CD4-positive, alpha-beta T cell (primary cell): Measurements from ENCODE around the gene CXXC5. TPM values are rescaled to one million over a fixed set of nuclear protein-coding genes. Genes with fewer than 3 reads are reported as not detected.

Experiments used
- ATAC-seq: fragments of 200-7000 bp; cut with Tn5 transposase; one replicate; pipeline ENCODE4 v1.10.0; 2022; ENCODE audit warnings: mild to moderate bottlenecking; ENCODE audit not compliant: poor library complexity
- CTCF ChIA-PET: fragments of 350-600 bp; sonication (Branson Sonifier 250); formaldehyde crosslinking; loops from one replicate; lab custom pipeline; 2021; ENCODE audit warnings: antibody characterized with exemption, inconsistent platforms; lab: Charles Lee
- POLR2A ChIA-PET: fragments of 350-600 bp; sonication (Branson Sonifier 250); formaldehyde crosslinking; loops from one replicate; lab custom pipeline; 2021; ENCODE audit warnings: antibody characterized with exemption, inconsistent platforms; lab: Charles Lee
- DNase-seq, 14 experiments: peaks; one replicate each; pipeline ENCODE4 v3.0.0-alpha.2; 2013 to 2020; ENCODE audit warnings: mixed read lengths in 2 of 14
- H3K27ac ChIP-seq, 2 donors: one replicate each; pipeline versions ENCODE4 v1.5.1 to v1.7.0; 2013; ENCODE audit warnings: low read length in 2 of 2, low read depth in 1 of 2, mild to moderate bottlenecking in 1 of 2
- H3K27me3 ChIP-seq, 2 experiments: 1 replicate in 1 of 2; 2 replicates in 1 of 2; pipeline versions ENCODE4 v1.6.1 to v1.7.0; 2013; ENCODE audit warnings: low read length in 2 of 2, control low read depth in 1 of 2, mild to moderate bottlenecking in 1 of 2, moderate library complexity in 1 of 2; ENCODE audit not compliant: insufficient read depth in 2 of 2, control insufficient read depth in 1 of 2
- H3K36me3 ChIP-seq: one replicate; pipeline ENCODE4 v1.6.1; 2013; ENCODE audit warnings: low read length, control low read depth; ENCODE audit not compliant: insufficient read depth
- H3K4me1 ChIP-seq: one replicate; pipeline ENCODE4 v1.6.1; 2013; ENCODE audit warnings: low read length, control low read depth; ENCODE audit not compliant: insufficient read depth
- H3K4me3 ChIP-seq: one replicate; pipeline ENCODE4 v1.5.1; 2013; ENCODE audit warnings: mild to moderate bottlenecking, low read length, moderate library complexity
- H3K9me3 ChIP-seq, 2 experiments: 1 replicate in 1 of 2; 2 replicates in 1 of 2; pipeline versions ENCODE4 v1.6.1 to v1.7.0; 2013; ENCODE audit warnings: low read length in 2 of 2, mild to moderate bottlenecking in 2 of 2, control low read depth in 1 of 2, moderate library complexity in 1 of 2; ENCODE audit not compliant: control insufficient read depth in 1 of 2, insufficient read depth in 1 of 2
- H3K27ac Mint-ChIP-seq: one replicate; pipeline ENCODE4 v1.8.0; 2020; ENCODE audit warnings: mixed read lengths
- H3K27me3 Mint-ChIP-seq: one replicate; pipeline ENCODE4 v1.8.0; 2021; ENCODE audit warnings: mixed read lengths
- H3K36me3 Mint-ChIP-seq: one replicate; pipeline ENCODE4 v1.8.0; 2021; ENCODE audit warnings: low read depth, mixed read lengths
- H3K4me1 Mint-ChIP-seq: one replicate; pipeline ENCODE4 v1.8.0; 2021; ENCODE audit warnings: low read depth, mixed read lengths
- H3K4me3 Mint-ChIP-seq: one replicate; pipeline ENCODE4 v1.8.0; 2020; ENCODE audit warnings: mild to moderate bottlenecking, mixed read lengths
- H3K9me3 Mint-ChIP-seq: one replicate; pipeline ENCODE4 v1.8.0; 2020; ENCODE audit warnings: mixed read lengths
- intact Hi-C, 2 experiments: fragments of 100-400 bp; cut with DNase I in 1 of 2; cut with micrococcal nuclease in 1 of 2; formaldehyde crosslinking; loops; one replicate each; pipeline versions ENCODE4 v1.15.1 to v1.9.0; 2023 to 2025; cut with DNase I, micrococcal nuclease
- total RNA-seq, 174 experiments: library from RNA in 2 of 174; stranded (reverse) in 2 of 174; gene quantifications; one replicate each; pipeline ENCODE4 v1.2.3 and lab custom pipeline; 2021 to 2026
- TF ChIP-seq, protein P1 (sequence below): fragments of 200-600 bp; IDR thresholded peaks from one replicate; pipeline ENCODE4 v1.8.0; 2022; ENCODE audit warnings: antibody characterized with exemption, mild to moderate bottlenecking

CXXC5 gene
- total RNA-seq, 2 experiments from 2014 or later, result 1.9 to 2.7 TPM

DNA sequence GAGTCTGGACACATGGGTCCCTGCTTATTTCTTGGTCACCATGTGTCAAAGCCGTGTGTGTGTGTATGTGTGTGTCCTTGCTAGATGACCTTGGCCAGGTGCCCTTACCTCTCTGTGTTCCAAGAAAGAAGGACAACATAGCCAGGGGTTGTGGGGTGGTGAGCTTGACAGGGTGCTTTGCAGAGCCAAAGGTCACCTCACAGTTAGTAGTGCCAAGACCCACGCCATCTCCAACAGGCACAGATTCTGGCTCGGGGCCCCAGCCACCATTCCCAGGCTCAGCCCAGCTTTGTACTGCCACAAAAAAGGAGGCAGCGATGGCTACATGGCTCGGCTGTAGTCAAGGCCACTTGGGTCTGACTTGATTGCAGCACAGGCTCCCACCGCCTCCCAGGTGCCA, 39.5 kb downstream of the CXXC5 start:
- Histone ChIP-seq H3K36me3 (no peaks in the 10 kb centered on the region), H3K4me1 (peaks cover 2% of the 10 kb centered on the region), H3K27me3 (no peaks in the 10 kb centered on the region), H3K4me3 (no peak overlapping the region), H3K27ac (no peak overlapping the region), H3K9me3 (no peaks in the 10 kb centered on the region)
- intact Hi-C loops, result loop anchor here in 1 of 2 experiments (2.0 kb wide), 1 partner anchor 169 kb away; no protein-coding TSS in a partner anchor
- no peak for DNase-seq
- ChIA-PET POLR2A (no interaction called here), CTCF (no interaction called here)
- no peak for ATAC-seq
- H3K36me3 Mint-ChIP-seq, result no peaks in the 10 kb centered on the region
- no peak overlapping the region for H3K27ac Mint-ChIP-seq
- H3K4me1 Mint-ChIP-seq, result no peaks in the 10 kb centered on the region
- no peaks in the 10 kb centered on the region for H3K9me3 Mint-ChIP-seq
- no peaks in the 10 kb centered on the region for H3K27me3 Mint-ChIP-seq
- TF ChIP-seq, protein P1, sequence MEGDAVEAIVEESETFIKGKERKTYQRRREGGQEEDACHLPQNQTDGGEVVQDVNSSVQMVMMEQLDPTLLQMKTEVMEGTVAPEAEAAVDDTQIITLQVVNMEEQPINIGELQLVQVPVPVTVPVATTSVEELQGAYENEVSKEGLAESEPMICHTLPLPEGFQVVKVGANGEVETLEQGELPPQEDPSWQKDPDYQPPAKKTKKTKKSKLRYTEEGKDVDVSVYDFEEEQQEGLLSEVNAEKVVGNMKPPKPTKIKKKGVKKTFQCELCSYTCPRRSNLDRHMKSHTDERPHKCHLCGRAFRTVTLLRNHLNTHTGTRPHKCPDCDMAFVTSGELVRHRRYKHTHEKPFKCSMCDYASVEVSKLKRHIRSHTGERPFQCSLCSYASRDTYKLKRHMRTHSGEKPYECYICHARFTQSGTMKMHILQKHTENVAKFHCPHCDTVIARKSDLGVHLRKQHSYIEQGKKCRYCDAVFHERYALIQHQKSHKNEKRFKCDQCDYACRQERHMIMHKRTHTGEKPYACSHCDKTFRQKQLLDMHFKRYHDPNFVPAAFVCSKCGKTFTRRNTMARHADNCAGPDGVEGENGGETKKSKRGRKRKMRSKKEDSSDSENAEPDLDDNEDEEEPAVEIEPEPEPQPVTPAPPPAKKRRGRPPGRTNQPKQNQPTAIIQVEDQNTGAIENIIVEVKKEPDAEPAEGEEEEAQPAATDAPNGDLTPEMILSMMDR, result no peak
- no peak overlapping the region for H3K4me3 Mint-ChIP-seq

DNA sequence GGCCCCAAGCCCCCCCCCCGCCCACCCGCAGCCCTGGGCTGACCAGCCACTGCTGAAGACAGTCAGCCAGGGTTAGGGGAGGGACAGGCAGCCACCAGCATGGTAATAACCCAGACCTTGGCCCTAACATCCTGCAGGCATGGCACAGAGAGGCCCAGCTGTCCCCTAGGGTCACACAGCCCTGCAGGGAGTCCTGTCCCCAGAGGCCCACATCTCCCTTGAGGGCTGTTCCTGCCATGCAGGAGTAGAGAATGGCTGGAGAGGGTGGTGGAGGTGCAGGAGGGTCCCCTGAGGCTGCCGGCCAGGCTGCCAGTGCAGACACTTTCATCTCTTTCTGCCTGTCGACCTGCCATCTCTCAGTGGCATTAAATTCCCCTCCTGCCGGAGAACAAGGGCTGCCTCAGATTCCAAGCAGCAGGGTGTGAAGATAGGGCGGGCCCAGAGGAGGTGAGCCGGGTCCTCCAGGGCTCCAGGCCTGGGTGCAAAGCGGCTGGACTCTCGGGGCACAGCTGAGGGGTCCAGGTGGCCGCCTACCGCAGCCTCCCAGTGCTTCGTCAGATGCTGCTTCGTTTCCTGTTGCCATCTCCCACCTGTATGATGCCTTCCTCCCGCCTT, 40.0 kb downstream of the CXXC5 start:
- POLR2A ChIA-PET, result interaction anchor here (0.8 kb wide), 1 partner anchor 24 kb away, joined by 3 read pairs; no protein-coding TSS in a partner anchor

DNA sequence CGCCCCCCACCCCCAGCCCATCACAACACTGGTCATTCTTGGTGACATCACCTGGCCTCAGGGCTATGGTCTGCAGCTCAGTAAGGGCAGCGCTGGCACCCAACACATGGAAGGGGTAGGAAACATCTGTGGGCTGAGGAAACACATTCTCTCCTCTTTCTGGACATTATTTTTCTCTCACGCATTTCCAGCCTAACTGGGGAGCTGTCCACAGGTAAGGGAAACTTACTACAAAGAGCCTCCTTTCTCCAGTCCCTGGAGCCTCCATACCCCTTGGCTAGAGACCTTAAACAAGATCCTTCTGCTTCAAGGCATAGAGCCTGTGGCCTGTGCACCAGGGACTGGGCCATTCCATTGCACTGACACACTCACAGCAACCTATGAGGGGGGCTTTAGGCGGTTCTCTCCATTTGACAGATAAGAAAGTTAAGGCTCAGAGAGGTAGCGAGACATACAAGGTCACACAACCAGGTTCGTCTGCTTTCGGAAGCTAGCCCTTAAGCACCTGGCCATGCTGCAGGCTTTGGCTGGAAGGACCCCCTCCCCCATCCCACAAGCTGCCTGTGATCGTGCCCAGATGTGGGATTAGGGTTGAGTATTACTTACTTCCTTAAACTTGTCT, 40.7 kb downstream of the CXXC5 start:
- H3K9me3 ChIP-seq, result no peaks in the 10 kb centered on the region
- no peak overlapping the region for H3K27ac Mint-ChIP-seq
- ChIA-PET CTCF (no interaction called here), POLR2A (interaction anchor here (0.8 kb wide), 1 partner anchor 23 kb away, joined by 3 read pairs; no protein-coding TSS in a partner anchor)
- H3K27me3 Mint-ChIP-seq, result no peaks in the 10 kb centered on the region
- DNase-seq (no peak), ATAC-seq (no peak)
- no peaks in the 10 kb centered on the region for H3K4me1 Mint-ChIP-seq
- no peaks in the 10 kb centered on the region for H3K36me3 Mint-ChIP-seq
- H3K36me3 ChIP-seq, result no peaks in the 10 kb centered on the region
- H3K27me3 ChIP-seq, result no peaks in the 10 kb centered on the region
- H3K4me3 Mint-ChIP-seq, result no peak overlapping the region
- peaks cover 2% of the 10 kb centered on the region for H3K4me1 ChIP-seq
- H3K9me3 Mint-ChIP-seq, result no peaks in the 10 kb centered on the region
- no peak overlapping the region for H3K27ac ChIP-seq
- TF ChIP-seq, protein P1, result no peak
- intact Hi-C loops, result loop anchor here in 1 of 2 experiments (2.0 kb wide), 1 partner anchor 170 kb away; no protein-coding TSS in a partner anchor
- H3K4me3 ChIP-seq, result no peak overlapping the region

More for the DNA sequence above, 40.0 kb downstream of the CXXC5 start:
- no peaks in the 10 kb centered on the region for H3K27me3 ChIP-seq
- H3K4me3 ChIP-seq, result no peak overlapping the region
- DNase-seq, result no peak
- Mint-ChIP-seq H3K27me3 (no peaks in the 10 kb centered on the region), H3K9me3 (no peaks in the 10 kb centered on the region), H3K4me3 (no peak overlapping the region), H3K36me3 (no peaks in the 10 kb centered on the region), H3K4me1 (no peaks in the 10 kb centered on the region), H3K27ac (no peak overlapping the region)
- no peak overlapping the region for H3K27ac ChIP-seq
- no peaks in the 10 kb centered on the region for H3K9me3 ChIP-seq
- no peaks in the 10 kb centered on the region for H3K36me3 ChIP-seq
- intact Hi-C loops, result loop anchor here in 1 of 2 experiments (2.0 kb wide), 1 partner anchor 169 kb away; no protein-coding TSS in a partner anchor
- peaks cover 2% of the 10 kb centered on the region for H3K4me1 ChIP-seq
- TF ChIP-seq, protein P1, result no peak
- CTCF ChIA-PET, result no interaction called here
- no peak for ATAC-seq
